OCI-LY3 (cell line): ENCODE data around the gene PRRC2A.

Experiments
- H2AFZ ChIP-seq: fragments of 200-600, 300-600 bp; shearing (Covaris generic); 2 replicates; pipeline ENCODE4 v1.6.0; 2014; ENCODE audit warnings: antibody characterized with exemption, low read depth, low read length
- H3K27ac ChIP-seq: fragments of 200-600, 300-600 bp; sonication (generic); 2 replicates; pipeline ENCODE4 v1.5.1; 2014; ENCODE audit warnings: mild to moderate bottlenecking, low read length, moderate library complexity, mixed read lengths
- H3K27me3 ChIP-seq: fragments of 200-600, 300-600 bp; sonication (generic); 2 replicates; pipeline ENCODE4 v1.6.1; 2014; ENCODE audit warnings: low read depth, low read length, mixed read lengths
- H3K36me3 ChIP-seq: fragments of 200-600, 300-600 bp; sonication (generic); replicated peaks from 2 replicates; pipeline ENCODE3; 2014; ENCODE audit warnings: low read depth, low read length, mixed read lengths
- H3K4me1 ChIP-seq: fragments of 300-600, 200-600 bp; sonication (generic); 2 replicates; pipeline ENCODE4 v1.6.1; 2014; ENCODE audit warnings: low read length, mixed read lengths
- H3K4me2 ChIP-seq: fragments of 200-600, 300-600 bp; sonication (generic); 2 replicates; pipeline ENCODE4 v1.6.1; 2014; ENCODE audit warnings: low read length, mixed read lengths
- H3K4me3 ChIP-seq: fragments of 300-600, 200-600 bp; sonication (generic); 2 replicates; pipeline ENCODE4 v1.5.1; 2014; ENCODE audit warnings: antibody characterized with exemption, mild to moderate bottlenecking, low read length, moderate library complexity
- H3K79me2 ChIP-seq: fragments of 300-600, 200-600 bp; shearing (Covaris generic); 2 replicates; pipeline ENCODE4 v1.6.1; 2014; ENCODE audit warnings: mild to moderate bottlenecking, low read length, mixed read lengths
- H3K9ac ChIP-seq: fragments of 300-600, 200-600 bp; shearing (Covaris generic); 2 replicates; pipeline ENCODE4 v1.6.0; 2014; ENCODE audit warnings: mild to moderate bottlenecking, low read length, moderate library complexity
- H3K9me3 ChIP-seq: fragments of 200-600, 300-600 bp; shearing (Covaris generic); 2 replicates; pipeline ENCODE4 v1.6.1; 2014; ENCODE audit warnings: low read length, mixed read lengths; ENCODE audit not compliant: insufficient read depth
- H4K20me1 ChIP-seq: fragments of 200-600, 300-600 bp; sonication (generic); 2 replicates; pipeline ENCODE4 v1.6.1; 2016; ENCODE audit warnings: low read length, mixed read lengths; ENCODE audit not compliant: insufficient read depth
- EZH2phosphoT487 ChIP-seq: fragments of 200-600 bp; shearing (Covaris generic); IDR thresholded peaks from 2 replicates; pipeline ENCODE4 v1.6.1; 2018; ENCODE audit warnings: antibody characterized with exemption, mixed run types, low read depth
- TF ChIP-seq, protein P1 (sequence below): fragments of 200-600, 300-600 bp; sonication (generic); IDR thresholded peaks from 2 replicates; pipeline ENCODE4 v1.5.1; 2014; ENCODE audit warnings: antibody characterized with exemption, low read length, low read depth

PRRC2A gene

DNA sequence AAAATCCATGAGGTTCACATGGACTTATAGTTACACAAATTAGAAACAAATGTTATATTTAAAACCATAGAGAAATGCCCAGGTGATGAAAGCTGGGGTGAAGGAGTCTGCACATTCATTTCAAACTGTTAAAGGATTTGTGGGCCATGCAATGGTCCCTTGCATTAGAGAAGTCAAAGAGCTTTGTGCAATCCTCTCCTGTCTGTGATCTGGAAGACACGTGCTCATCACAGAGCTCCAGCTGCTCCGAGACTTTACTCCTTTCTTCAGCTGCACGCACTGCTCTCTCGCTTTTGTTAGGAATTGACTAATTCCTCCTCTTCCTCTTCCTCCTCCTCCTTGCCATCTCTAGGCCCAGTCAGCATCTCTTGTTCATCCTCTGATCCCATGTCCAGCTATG, 9.5 kb upstream of the PRRC2A start:
- Histone ChIP-seq H3K27ac (no peak overlapping the region), H3K9ac (no peak overlapping the region), H4K20me1 (no peaks in the 10 kb centered on the region), H2AFZ (no peak overlapping the region), H3K9me3 (no peaks in the 10 kb centered on the region), H3K4me3 (no peak overlapping the region), H3K27me3 (no peaks in the 10 kb centered on the region), H3K4me2 (no peak overlapping the region), H3K36me3 (no peaks in the 10 kb centered on the region), H3K4me1 (peaks cover 15% of the 10 kb centered on the region), H3K79me2 (no peaks in the 10 kb centered on the region)
- TF ChIP-seq, protein P1, sequence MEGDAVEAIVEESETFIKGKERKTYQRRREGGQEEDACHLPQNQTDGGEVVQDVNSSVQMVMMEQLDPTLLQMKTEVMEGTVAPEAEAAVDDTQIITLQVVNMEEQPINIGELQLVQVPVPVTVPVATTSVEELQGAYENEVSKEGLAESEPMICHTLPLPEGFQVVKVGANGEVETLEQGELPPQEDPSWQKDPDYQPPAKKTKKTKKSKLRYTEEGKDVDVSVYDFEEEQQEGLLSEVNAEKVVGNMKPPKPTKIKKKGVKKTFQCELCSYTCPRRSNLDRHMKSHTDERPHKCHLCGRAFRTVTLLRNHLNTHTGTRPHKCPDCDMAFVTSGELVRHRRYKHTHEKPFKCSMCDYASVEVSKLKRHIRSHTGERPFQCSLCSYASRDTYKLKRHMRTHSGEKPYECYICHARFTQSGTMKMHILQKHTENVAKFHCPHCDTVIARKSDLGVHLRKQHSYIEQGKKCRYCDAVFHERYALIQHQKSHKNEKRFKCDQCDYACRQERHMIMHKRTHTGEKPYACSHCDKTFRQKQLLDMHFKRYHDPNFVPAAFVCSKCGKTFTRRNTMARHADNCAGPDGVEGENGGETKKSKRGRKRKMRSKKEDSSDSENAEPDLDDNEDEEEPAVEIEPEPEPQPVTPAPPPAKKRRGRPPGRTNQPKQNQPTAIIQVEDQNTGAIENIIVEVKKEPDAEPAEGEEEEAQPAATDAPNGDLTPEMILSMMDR: no peak
- TF ChIP-seq EZH2phosphoT487: no peak

DNA sequence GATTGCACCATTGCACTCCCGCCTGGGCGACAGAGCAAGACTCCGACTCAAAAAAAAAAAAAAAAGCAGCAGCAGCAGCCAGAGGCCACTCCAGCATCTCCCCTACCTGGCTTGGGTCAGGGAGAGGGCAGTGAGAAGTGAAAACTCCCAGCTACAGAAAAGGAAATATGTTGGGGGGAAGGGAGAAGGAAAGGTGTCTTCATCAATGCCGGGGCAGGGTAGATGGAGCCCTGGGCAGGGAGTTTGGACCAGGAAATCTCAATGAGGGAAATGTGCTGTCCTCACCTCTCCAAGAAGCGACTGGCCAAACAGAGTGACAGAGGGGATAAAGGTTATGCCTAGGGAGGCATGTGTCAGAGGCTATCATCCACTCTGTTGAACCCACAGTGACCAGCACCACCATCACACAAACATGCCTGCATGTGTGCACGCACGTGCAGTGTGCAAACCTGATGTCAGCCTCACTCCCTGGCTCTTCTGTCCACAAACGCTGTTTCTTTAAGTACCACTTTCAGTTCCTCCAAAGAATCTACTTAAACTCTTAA, 6.4 kb upstream of the PRRC2A start:
- TF ChIP-seq EZH2phosphoT487: no peak
- TF ChIP-seq, protein P1: no peak
- H3K4me3 ChIP-seq: peak overlapping the region; percentile 42
- H3K27ac ChIP-seq: peak overlapping the region; percentile 59
- no peaks in the 10 kb centered on the region for H3K9me3 ChIP-seq
- no peaks in the 10 kb centered on the region for H3K79me2 ChIP-seq
- H4K20me1 ChIP-seq: no peaks in the 10 kb centered on the region
- no peaks in the 10 kb centered on the region for H3K27me3 ChIP-seq
- peaks cover 15% of the 10 kb centered on the region for H3K4me1 ChIP-seq
- H3K4me2 ChIP-seq: peak overlapping the region; percentile 75
- peak overlapping the region; percentile 33; the same call in 1 of the 2 replicates for H3K9ac ChIP-seq
- no peaks in the 10 kb centered on the region for H3K36me3 ChIP-seq
- H2AFZ ChIP-seq: peak overlapping the region; percentile 29

DNA sequence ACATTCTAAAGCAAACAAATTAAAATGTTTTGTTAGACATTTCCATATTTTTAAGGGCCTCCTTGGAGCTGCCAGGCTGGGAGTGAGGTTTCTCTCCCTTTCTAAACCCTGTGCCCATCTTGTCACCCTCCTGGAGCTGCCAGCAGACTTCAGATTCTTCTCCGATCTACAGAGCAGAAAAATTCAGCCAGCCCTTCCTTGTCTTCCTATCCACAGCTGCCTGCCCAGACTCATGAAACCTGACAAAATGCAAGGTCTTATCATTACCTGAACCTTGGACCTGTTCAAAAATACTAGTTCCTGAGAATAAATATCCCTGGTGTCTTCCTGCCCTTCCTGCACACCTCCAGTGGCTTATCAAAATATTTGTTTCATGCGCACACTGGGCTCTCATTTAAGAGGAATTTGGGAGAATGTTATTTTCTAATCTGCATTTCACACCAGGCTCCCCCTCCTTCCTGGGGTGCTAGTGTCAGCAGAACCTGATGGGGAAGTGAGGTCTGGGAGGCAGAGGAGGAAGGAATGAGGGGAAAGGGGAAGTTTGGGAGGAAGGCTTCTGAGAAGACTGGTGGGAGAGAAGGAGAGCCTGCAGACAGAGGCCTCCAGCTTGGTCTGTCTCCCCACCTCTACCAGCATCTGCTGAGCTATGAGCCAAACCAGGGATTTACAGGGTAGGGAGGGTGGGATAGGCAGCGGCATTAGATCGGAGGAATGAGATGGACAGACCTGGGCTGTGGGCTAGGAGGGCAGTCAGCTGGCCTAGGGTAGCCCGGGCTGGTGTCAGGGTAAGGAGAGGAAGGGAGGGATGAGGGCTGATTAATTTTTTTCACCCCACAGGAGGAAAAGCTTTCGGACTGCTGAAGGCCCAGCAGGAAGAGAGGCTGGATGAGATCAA, 5.6 kb upstream of the PRRC2A start, which contains the start of gene AIF1:
Gene AIF1, plus strand, starts transcription at position 551 of the 895 bp plus-strand sequence. Its CDS starts 96 bp downstream, at position 647.
- no peaks in the 10 kb centered on the region for H3K36me3 ChIP-seq
- no peak for TF ChIP-seq EZH2phosphoT487
- TF ChIP-seq, protein P1: no peak
- peak within 1 kb of the TSS; percentile 42 for H3K4me3 ChIP-seq
- no peaks in the 10 kb centered on the region for H3K79me2 ChIP-seq
- peak within 1 kb of the TSS; percentile 33; the same call in 1 of the 2 replicates for H3K9ac ChIP-seq
- no peaks in the 10 kb centered on the region for H3K27me3 ChIP-seq
- no peaks in the 10 kb centered on the region for H3K9me3 ChIP-seq
- H4K20me1 ChIP-seq: no peaks in the 10 kb centered on the region
- peak within 1 kb of the TSS; percentile 59 for H3K27ac ChIP-seq
- peak within 1 kb of the TSS; percentile 75 for H3K4me2 ChIP-seq
- peak within 1 kb of the TSS; percentile 29 for H2AFZ ChIP-seq
- H3K4me1 ChIP-seq: peaks cover 17% of the 10 kb centered on the region

DNA sequence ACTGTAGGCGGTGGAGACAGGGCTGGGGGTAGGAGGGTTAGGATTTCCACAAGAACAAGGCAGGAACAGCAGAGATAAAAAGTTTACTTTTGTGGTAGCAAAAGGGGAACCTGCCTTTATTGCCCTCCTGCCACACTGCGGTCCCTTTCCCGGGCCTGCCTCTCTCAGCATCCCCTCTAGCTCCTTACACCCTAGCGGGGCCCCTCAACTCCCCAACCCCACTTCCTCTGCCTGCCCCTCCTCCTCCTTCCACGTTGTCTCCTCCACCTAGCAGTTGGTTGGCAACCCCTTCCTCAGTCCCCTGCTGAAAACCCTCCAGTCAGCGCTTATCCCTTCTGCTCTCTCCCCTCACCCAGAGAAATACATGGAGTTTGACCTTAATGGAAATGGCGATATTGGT, 4.8 kb upstream of the PRRC2A start:
- peaks cover 17% of the 10 kb centered on the region for H3K4me1 ChIP-seq
- H3K27ac ChIP-seq: no peak overlapping the region
- H3K27me3 ChIP-seq: no peaks in the 10 kb centered on the region
- H3K4me2 ChIP-seq: no peak overlapping the region
- no peak overlapping the region for H3K4me3 ChIP-seq
- H3K9ac ChIP-seq: no peak overlapping the region
- H3K36me3 ChIP-seq: no peaks in the 10 kb centered on the region
- H3K9me3 ChIP-seq: no peaks in the 10 kb centered on the region
- H4K20me1 ChIP-seq: no peaks in the 10 kb centered on the region
- TF ChIP-seq, protein P1: no peak
- no peak for TF ChIP-seq EZH2phosphoT487
- peaks cover 2% of the 10 kb centered on the region; the same call in 1 of the 2 replicates for H3K79me2 ChIP-seq
- no peak overlapping the region for H2AFZ ChIP-seq
